ENCODE measurements around the gene MXRA8.

DNA sequence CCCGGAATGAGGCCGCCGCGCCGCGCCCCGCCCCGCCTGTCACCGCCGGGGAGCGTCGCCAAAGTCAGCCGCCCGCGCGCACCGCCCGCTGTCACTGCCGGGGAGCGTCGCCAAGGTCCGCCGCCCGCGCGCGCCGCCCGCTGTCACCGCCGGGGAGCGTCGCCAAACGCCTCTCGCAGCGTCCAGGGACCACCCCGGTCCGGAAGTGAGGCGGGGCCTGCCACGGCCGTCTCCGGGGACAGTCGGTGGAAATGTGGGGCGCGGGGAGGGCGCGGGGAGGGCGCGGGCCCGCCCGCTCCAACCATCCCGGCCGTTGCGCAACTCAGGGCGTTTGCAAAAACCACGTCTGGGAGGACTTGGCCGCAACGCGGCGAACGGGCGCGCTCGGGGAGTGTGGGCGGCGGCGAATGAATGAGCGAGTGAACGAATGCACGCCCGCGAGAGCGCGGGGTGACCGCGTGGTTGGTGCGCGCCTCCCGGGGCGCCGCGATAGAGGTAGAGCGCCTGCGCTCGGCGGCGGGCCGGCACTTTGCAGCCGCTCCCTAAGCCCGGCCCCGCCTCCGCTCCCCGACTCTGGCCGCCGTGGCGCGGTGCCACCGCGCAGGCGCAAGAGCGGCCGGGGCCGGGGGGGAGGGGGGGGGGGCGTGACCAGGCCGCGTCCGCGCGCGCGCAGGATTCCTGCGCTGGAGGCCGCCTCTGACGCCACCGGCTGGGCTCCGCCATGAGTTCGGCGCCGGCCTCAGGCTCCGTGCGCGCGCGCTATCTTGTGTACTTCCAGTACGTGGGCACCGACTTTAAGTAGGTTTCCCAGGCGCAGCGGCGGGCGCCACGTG, 50.2 kb downstream of the MXRA8 start, which contains the start of the genes ACAP3 and PUSL1:
- TF ChIP-seq POLR2A (IDR thresholded peaks at IDR 0.05; ENCODE audit: low read depth, low read length) (peak; percentile 44), MYC (IDR thresholded peaks at IDR 0.05; ENCODE audit: low read depth, low read length) (no peak), POLR2AphosphoS5 (IDR thresholded peaks at IDR 0.05; ENCODE audit: insufficient read depth, low read depth, low read length) (peak; percentile 76), CTCF (IDR thresholded peaks at IDR 0.05; ENCODE audit: extremely low read depth in 1 of 2, insufficient read depth in 1 of 2, low read depth in 1 of 2, low read length in 2 of 2) (no peak), MAX (IDR thresholded peaks at IDR 0.05; ENCODE audit: insufficient read depth, insufficient read length) (no peak), JUN (IDR thresholded peaks at IDR 0.05; ENCODE audit: borderline replicate concordance, insufficient read depth, insufficient read length, low read depth) (no peak), GATA2 (IDR thresholded peaks at IDR 0.05; ENCODE audit: insufficient read depth, insufficient read length, low read depth, low read length) (no peak), EZH2 (IDR thresholded peaks at IDR 0.05; ENCODE audit: borderline replicate concordance, low read depth, low read length, severe bottlenecking) (no peak), FOS (IDR thresholded peaks at IDR 0.05; ENCODE audit: borderline replicate concordance, insufficient read depth, low read length) (no peak)

All from endothelial cell of umbilical vein (primary cell).